GM19043 (cell line): ENCODE measurements around the gene CAMSAP3.

ENCODE experiments used
- ATAC-seq: cut with Tn5 transposase; IDR thresholded peaks from one replicate; pipeline ENCODE4 v1.9.1; 2021; ENCODE audit warnings: low read depth; ENCODE audit not compliant: unreplicated experiment

CAMSAP3 gene

GRCh38 chr19:7610491-7611240, 15.0 kb downstream of the CAMSAP3 start:
- no peak for ATAC-seq

GRCh38 chr19:7611541-7612279, 16.0 kb downstream of the CAMSAP3 start:
- no peak for ATAC-seq

- no peak for ATAC-seq
Observed at GRCh38 chr19:7612282-7613274, 16.9 kb downstream of the CAMSAP3 start.

- ATAC-seq, result no peak
Observed at GRCh38 chr19:7614859-7615741, 19.4 kb downstream of the CAMSAP3 start.

- no peak for ATAC-seq
Observed at GRCh38 chr19:7617172-7617571, 21.5 kb downstream of the CAMSAP3 start.

- no peak for ATAC-seq
Observed at GRCh38 chr19:7617735-7618134, 22.1 kb downstream of the CAMSAP3 start.

GRCh38 chr19:7618348-7618747, 22.7 kb downstream of the CAMSAP3 start:
- no peak for ATAC-seq

- ATAC-seq, result no peak
Observed at GRCh38 chr19:7618771-7619510, 23.3 kb downstream of the CAMSAP3 start.

GRCh38 chr19:7619671-7620441, 24.2 kb downstream of the CAMSAP3 start:
- no peak for ATAC-seq

GRCh38 chr19:7620442-7621412, 25.1 kb downstream of the CAMSAP3 start:
- no peak for ATAC-seq

GRCh38 chr19:7622933-7623685, 27.4 kb downstream of the CAMSAP3 start:
- no peak for ATAC-seq

GRCh38 chr19:7623725-7624603, 28.3 kb downstream of the CAMSAP3 start:
- ATAC-seq, result no peak

GRCh38 chr19:7624810-7625209, 29.1 kb downstream of the CAMSAP3 start:
- no peak for ATAC-seq

GRCh38 chr19:7625763-7626372, 30.2 kb downstream of the CAMSAP3 start:
- no peak for ATAC-seq

GRCh38 chr19:7627166-7627565, 31.5 kb downstream of the CAMSAP3 start:
- no peak for ATAC-seq
